Neutrophil (primary cell): ENCODE results near the gene TMEM120A.
A peak's percentile ranks its signal among the peaks of the same experiment; 100 is the strongest.

Experiments used
- H3K27ac ChIP-seq: fragments of 200-600 bp; sonication (generic); 2 replicates; pipeline ENCODE4 v1.5.1; 2016; ENCODE audit warnings: mild to moderate bottlenecking, moderate library complexity
- H3K27me3 ChIP-seq: fragments of 200-600 bp; sonication (generic); 2 replicates; pipeline ENCODE4 v1.6.0; 2016; ENCODE audit warnings: mild to moderate bottlenecking
- H3K36me3 ChIP-seq: fragments of 200-600 bp; sonication (generic); 2 replicates; pipeline ENCODE4 v1.5.1; 2017
- H3K4me1 ChIP-seq, 2 experiments: fragments of 200-600 bp in 1 of 2; sonication (generic) in 1 of 2; 1 replicate in 1 of 2; 2 replicates in 1 of 2; pipeline versions ENCODE4 v1.5.1 to v1.6.1; 2013 to 2016; ENCODE audit warnings: low read depth in 1 of 2, low read length in 1 of 2, mild to moderate bottlenecking in 1 of 2, moderate library complexity in 1 of 2; ENCODE audit not compliant: control insufficient read depth in 1 of 2, insufficient read depth in 1 of 2
- H3K4me3 ChIP-seq, 2 experiments: fragments of 200-600 bp in 1 of 2; sonication (generic) in 1 of 2; 1 replicate in 1 of 2; 2 replicates in 1 of 2; pipeline ENCODE4 v1.5.1; 2013 to 2016; ENCODE audit warnings: low read depth in 1 of 2, low read length in 1 of 2, mild to moderate bottlenecking in 1 of 2, moderate library complexity in 1 of 2
- H3K9me3 ChIP-seq: fragments of 200-600 bp; sonication (generic); 2 replicates; pipeline ENCODE4 v1.5.1; 2016
- CTCF ChIP-seq: fragments of 200-600 bp; sonication (generic); IDR thresholded peaks from 2 replicates; pipeline ENCODE4 v1.5.1; 2016; ENCODE audit warnings: antibody characterized with exemption

The TMEM120A gene

DNA sequence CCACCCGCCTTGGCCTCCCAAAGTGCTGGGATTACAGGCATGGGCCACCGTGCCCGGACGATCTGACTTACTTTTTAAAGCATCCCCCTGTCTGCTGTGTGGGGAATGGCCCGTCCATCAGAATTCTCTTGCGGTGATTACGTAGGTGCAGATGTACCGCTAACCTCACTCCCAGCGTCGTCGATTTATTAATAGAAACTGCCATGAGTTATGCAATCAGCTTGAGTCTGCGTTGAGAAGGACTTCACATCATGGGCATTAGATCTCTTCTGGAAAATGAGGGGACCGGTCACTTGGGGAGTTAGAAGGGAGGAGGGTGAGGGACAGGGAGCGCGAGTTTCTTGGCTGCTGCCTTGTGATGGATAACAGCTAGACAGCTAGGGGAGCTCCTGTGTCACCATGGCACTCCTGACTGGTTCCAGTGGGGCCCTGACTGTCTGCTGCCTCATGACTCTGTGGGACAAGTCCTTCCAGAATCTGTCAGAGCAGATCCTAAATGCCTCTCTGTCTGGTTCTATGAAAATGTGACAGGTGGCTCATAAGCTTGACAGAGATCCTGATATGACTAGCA is 44.2 kb downstream of the TMEM120A start:
- Histone ChIP-seq H3K27ac (peak overlapping the region; percentile 84), H3K27me3 (no peaks in the 10 kb centered on the region), H3K9me3 (no peaks in the 10 kb centered on the region), H3K4me1 (peaks cover 67 to 73% of the 10 kb centered on the region in 2 experiments), H3K36me3 (peaks cover 1% of the 10 kb centered on the region), H3K4me3 (no peak overlapping the region)
- TF ChIP-seq CTCF: no peak

DNA sequence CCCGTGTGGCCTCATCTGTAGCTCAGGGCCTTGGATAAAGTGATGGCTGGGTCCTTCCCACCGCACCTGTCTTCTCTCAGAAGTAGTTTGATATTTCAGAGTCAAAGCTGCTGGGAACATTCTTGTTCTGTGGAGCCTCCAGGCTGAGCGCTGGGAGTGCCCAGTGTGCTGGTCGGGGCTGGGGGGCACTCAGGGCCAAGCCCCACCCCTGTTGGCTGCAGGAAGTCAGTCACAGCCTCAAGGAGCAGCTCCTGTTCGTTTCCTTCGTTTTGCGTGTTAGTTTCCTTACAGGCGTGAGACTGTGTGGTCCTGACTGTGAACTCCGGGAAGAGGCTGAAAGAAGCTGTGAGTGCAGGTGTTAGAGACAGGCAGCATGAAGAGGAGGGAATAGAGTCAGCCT is 46.2 kb downstream of the TMEM120A start:
- no peak overlapping the region for H3K27ac ChIP-seq
- no peaks in the 10 kb centered on the region for H3K9me3 ChIP-seq
- H3K27me3 ChIP-seq: no peaks in the 10 kb centered on the region
- no peak overlapping the region for H3K4me3 ChIP-seq
- no peaks in the 10 kb centered on the region for H3K36me3 ChIP-seq
- peaks cover 62 to 76% of the 10 kb centered on the region in 2 experiments for H3K4me1 ChIP-seq
- TF ChIP-seq CTCF: no peak

DNA sequence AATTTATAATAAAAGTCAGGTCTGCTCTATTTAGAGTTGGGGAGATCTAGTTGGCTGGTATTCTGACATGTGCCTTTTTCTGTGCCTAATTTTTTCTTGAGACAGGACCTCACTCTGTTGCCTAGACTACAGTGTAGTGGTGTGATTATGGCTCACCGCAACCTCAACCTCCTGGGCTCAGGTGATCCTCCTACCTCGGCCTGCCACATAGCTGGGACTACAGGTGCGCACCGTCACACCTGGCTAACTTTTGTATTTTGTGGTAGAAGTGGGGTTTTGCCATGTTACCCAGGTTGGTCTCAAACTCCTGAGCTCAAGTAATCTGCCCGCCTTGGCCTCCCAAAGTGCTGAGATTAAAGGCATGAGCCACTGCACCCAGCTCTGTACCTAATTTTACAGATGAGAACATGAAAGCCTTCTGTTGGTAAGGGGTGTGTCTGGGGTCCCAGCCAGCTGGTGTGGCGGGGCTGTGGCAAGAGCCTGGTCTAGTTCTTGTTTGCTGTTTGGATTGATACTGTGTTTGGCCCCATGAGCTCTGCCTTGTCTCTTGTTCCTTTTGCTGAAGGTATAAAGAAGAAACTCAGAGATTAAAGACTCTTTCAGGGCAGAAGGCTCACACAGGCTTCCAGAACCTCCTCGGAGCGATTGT is 48.1 kb downstream of the TMEM120A start:
- peak overlapping the region; percentile 19 to 22 for H3K4me3 ChIP-seq
- peak overlapping the region; percentile 80 for H3K27ac ChIP-seq
- no peaks in the 10 kb centered on the region for H3K27me3 ChIP-seq

GRCh38 chr7:75945297-75946168 is 48.9 kb downstream of the TMEM120A start:
- TF ChIP-seq CTCF: no peak
- H3K9me3 ChIP-seq: no peaks in the 10 kb centered on the region
- H3K27ac ChIP-seq: peak overlapping the region; percentile 80

More for the DNA sequence above, 48.1 kb downstream of the TMEM120A start:
- no peak for TF ChIP-seq CTCF
- Histone ChIP-seq H3K4me1 (peaks cover 51 to 80% of the 10 kb centered on the region in 2 experiments), H3K9me3 (no peaks in the 10 kb centered on the region), H3K36me3 (no peaks in the 10 kb centered on the region)

DNA sequence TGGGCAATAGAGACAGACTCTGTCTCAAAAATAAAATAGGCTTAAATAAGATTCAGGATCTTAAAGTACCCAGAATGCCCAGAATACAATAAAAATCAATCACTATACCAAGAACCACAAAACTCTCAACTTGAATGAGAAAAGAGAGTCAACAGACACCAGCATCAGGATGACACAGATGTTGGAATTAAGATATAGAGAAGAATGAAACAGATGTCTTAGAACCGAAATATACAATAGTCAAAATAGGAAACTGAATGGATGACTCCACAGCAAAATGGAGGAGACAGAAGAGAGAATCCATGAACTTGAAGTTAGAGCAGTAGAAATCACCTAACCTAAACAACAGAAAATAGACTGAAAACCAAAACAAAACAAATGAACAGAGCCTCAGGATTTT is 49.9 kb downstream of the TMEM120A start:
- Histone ChIP-seq H3K4me1 (peaks cover 37 to 64% of the 10 kb centered on the region in 2 experiments), H3K4me3 (no peak overlapping the region), H3K27ac (peak overlapping the region; percentile 80), H3K9me3 (no peaks in the 10 kb centered on the region), H3K27me3 (no peaks in the 10 kb centered on the region), H3K36me3 (no peaks in the 10 kb centered on the region)
- TF ChIP-seq CTCF: no peak

More at GRCh38 chr7:75945297-75946168, 48.9 kb downstream of the TMEM120A start:
- H3K36me3 ChIP-seq: no peaks in the 10 kb centered on the region
- no peaks in the 10 kb centered on the region for H3K27me3 ChIP-seq
- H3K4me1 ChIP-seq: peaks cover 43 to 73% of the 10 kb centered on the region in 2 experiments
- peak overlapping the region; percentile 19 to 22 for H3K4me3 ChIP-seq
